Erythroblast (primary cell): ENCODE measurements around the gene ACTMAP.

Source experiments
- GATA1 ChIP-seq: IDR thresholded peaks from 2 replicates; pipeline ENCODE4 v1.6.1; 2011; ENCODE audit warnings: low read depth, mild to moderate bottlenecking, control low read depth, low read length, moderate library complexity
- POLR2A ChIP-seq: IDR thresholded peaks from 2 replicates; pipeline ENCODE4 v1.6.1; 2011; ENCODE audit warnings: mild to moderate bottlenecking, low read length

- TF ChIP-seq POLR2A (no peak), GATA1 (no peak)
These were observed 5.5 kb upstream of the ACTMAP start for GRCh38 chr19:40755791-40756190.
